B cell (primary cell): ENCODE data around the gene NOL4L. TPM values are rescaled to one million over a fixed set of nuclear protein-coding genes. Genes with fewer than 3 reads are reported as not detected.

Source experiments
- ATAC-seq: fragments of 200-7000 bp; cut with Tn5 transposase; one replicate; pipeline ENCODE4 v1.10.0; 2021; ENCODE audit warnings: low read depth, mild to moderate bottlenecking, moderate number of reproducible peaks, moderate library complexity
- CTCF ChIA-PET: fragments of 350-600 bp; sonication (Branson Sonifier 250); formaldehyde crosslinking; loops from one replicate; lab custom pipeline; 2021; ENCODE audit warnings: antibody characterized with exemption, inconsistent platforms; lab: Charles Lee
- POLR2A ChIA-PET: fragments of 350-600 bp; sonication (Branson Sonifier 250); formaldehyde crosslinking; loops from one replicate; lab custom pipeline; 2021; ENCODE audit warnings: antibody characterized with exemption; lab: Charles Lee
- DNase-seq: peaks from one replicate; pipeline ENCODE4 v3.0.0; 2013
- H2AFZ ChIP-seq: 2 replicates; pipeline ENCODE4 v1.6.1; 2012; ENCODE audit warnings: mild to moderate bottlenecking, low read depth, low read length; ENCODE audit not compliant: insufficient read depth, poor library complexity, severe bottlenecking
- H3K27ac ChIP-seq, 2 donors: 1 replicate in 1 of 2; 2 replicates in 1 of 2; pipeline ENCODE4 v1.5.1; 2012 to 2013; ENCODE audit warnings: low read length in 2 of 2, mild to moderate bottlenecking in 2 of 2, moderate library complexity in 1 of 2
- H3K27me3 ChIP-seq, 4 experiments: fragments of 200-600 bp in 1 of 4; sonication (generic) in 1 of 4; replicated peaks in 1 of 4; 1 replicate in 2 of 4; 2 replicates in 2 of 4; pipeline versions ENCODE4 v1.6.1 to v1.7.0; 2013 to 2016; ENCODE audit warnings: low read length in 3 of 4, mild to moderate bottlenecking in 2 of 4, mixed read lengths in 1 of 4, moderate library complexity in 1 of 4; ENCODE audit not compliant: insufficient read depth in 4 of 4, control insufficient read depth in 3 of 4; ENCODE audit errors: control extremely low read depth in 1 of 4
- H3K36me3 ChIP-seq, 2 experiments: replicated peaks in 1 of 2; 1 replicate in 1 of 2; 2 replicates in 1 of 2; pipeline versions ENCODE4 v1.6.1 to v1.7.1; 2013; ENCODE audit warnings: low read length in 1 of 2; ENCODE audit not compliant: insufficient read depth in 2 of 2, control insufficient read depth in 1 of 2; ENCODE audit errors: control extremely low read depth in 1 of 2, extremely low read depth in 1 of 2
- H3K4me1 ChIP-seq, 2 donors: fragments of 200-600 bp in 1 of 2; sonication (generic) in 1 of 2; 1 replicate in 1 of 2; 2 replicates in 1 of 2; pipeline versions ENCODE4 v1.5.1 to v1.6.1; 2013 to 2017; ENCODE audit warnings: low read length in 2 of 2; ENCODE audit not compliant: control insufficient read depth in 2 of 2, insufficient read depth in 2 of 2
- H3K4me2 ChIP-seq: replicated peaks from 2 replicates; pipeline ENCODE3; 2012; ENCODE audit warnings: mild to moderate bottlenecking, low read depth, low read length; ENCODE audit not compliant: poor library complexity, severe bottlenecking
- H3K4me3 ChIP-seq, 5 experiments: fragments of 200-600 bp in 1 of 5; sonication (generic) in 1 of 5; 1 replicate in 3 of 5; 2 replicates in 2 of 5; pipeline versions ENCODE4 v1.5.1 to v1.7.0; 2011 to 2016; ENCODE audit warnings: low read length in 4 of 5, mild to moderate bottlenecking in 4 of 5, low read depth in 2 of 5, control low read depth in 1 of 5, moderate library complexity in 1 of 5; ENCODE audit not compliant: insufficient read depth in 1 of 5; ENCODE audit errors: control extremely low read depth in 1 of 5, extremely low read depth in 1 of 5
- H3K79me2 ChIP-seq: fragments of 200-600 bp; sonication (generic); one replicate; pipeline ENCODE4 v1.6.0; 2016; ENCODE audit warnings: low read length; ENCODE audit not compliant: control insufficient read depth, insufficient read depth
- H3K9ac ChIP-seq: fragments of 200-600 bp; sonication (generic); 2 replicates; pipeline ENCODE4 v1.6.1; 2017; ENCODE audit warnings: mild to moderate bottlenecking, low read length, moderate library complexity
- H3K9me3 ChIP-seq, 3 donors: one replicate each; pipeline versions ENCODE4 v1.6.1 to v1.7.1; 2013; ENCODE audit warnings: low read length in 2 of 3; ENCODE audit not compliant: control insufficient read depth in 2 of 3, insufficient read depth in 1 of 3; ENCODE audit errors: control extremely low read depth in 1 of 3
- H4K20me1 ChIP-seq: 2 replicates; pipeline ENCODE4 v1.6.0; 2012; ENCODE audit warnings: mild to moderate bottlenecking, low read length; ENCODE audit not compliant: insufficient read depth, control insufficient read depth, poor library complexity, severe bottlenecking
- H3K27ac Mint-ChIP-seq: one replicate; pipeline ENCODE4 v1.8.0; 2021; ENCODE audit warnings: mixed read lengths
- H3K27me3 Mint-ChIP-seq: one replicate; pipeline ENCODE4 v1.8.0; 2021; ENCODE audit warnings: mixed read lengths
- H3K4me1 Mint-ChIP-seq: one replicate; pipeline ENCODE4 v1.8.0; 2021; ENCODE audit warnings: mixed read lengths
- H3K4me3 Mint-ChIP-seq: one replicate; pipeline ENCODE4 v1.8.0; 2021; ENCODE audit warnings: mixed read lengths
- H3K9me3 Mint-ChIP-seq: one replicate; pipeline ENCODE4 v1.8.0; 2022; ENCODE audit warnings: mixed read lengths; ENCODE audit not compliant: insufficient read depth
- EZH2 ChIP-seq: IDR thresholded peaks from 2 replicates; pipeline ENCODE4 v1.6.1; 2012; ENCODE audit warnings: borderline replicate concordance, low read depth, mild to moderate bottlenecking, moderate library complexity, low read length; ENCODE audit not compliant: insufficient read depth, poor library complexity, severe bottlenecking
- WGBS: methylation state at CpG from one replicate; pipeline ENCODE4 v1.1.5; 2013; ENCODE audit warnings: missing lambda C conversion rate; ENCODE audit not compliant: insufficient coverage; 5-methylcytosine and 5-hydroxymethylcytosine counted together
- intact Hi-C: fragments of 100-400 bp; cut with micrococcal nuclease; formaldehyde crosslinking; loops from one replicate; pipeline ENCODE4 v1.10.0; 2022
- polyA plus RNA-seq: library from polyadenylated mRNA; depleted of rRNA; stranded (reverse); fragments of >200 nt; gene quantifications from 2 replicates; pipeline ENCODE4 v1.2.3, GENCODE V29; 2012
- total RNA-seq, 2 donors: library from RNA; stranded (reverse); fragments of 120-200 nt in 1 of 2; gene quantifications; 1 replicate in 1 of 2; 2 replicates in 1 of 2; pipeline versions ENCODE4 v1.2.3 to v1.2.4, GENCODE V29; 2013 to 2022
- TF ChIP-seq, protein P1 (sequence below): fragments of 200-600 bp; IDR thresholded peaks from one replicate; pipeline ENCODE4 v1.8.0; 2022; ENCODE audit warnings: antibody characterized with exemption, mild to moderate bottlenecking

The NOL4L gene
- total and polyA plus RNA-seq, 2 donors (not counting 1 experiment from before 2014, with no cell fraction given): 6.5 to 7.9 TPM

DNA sequence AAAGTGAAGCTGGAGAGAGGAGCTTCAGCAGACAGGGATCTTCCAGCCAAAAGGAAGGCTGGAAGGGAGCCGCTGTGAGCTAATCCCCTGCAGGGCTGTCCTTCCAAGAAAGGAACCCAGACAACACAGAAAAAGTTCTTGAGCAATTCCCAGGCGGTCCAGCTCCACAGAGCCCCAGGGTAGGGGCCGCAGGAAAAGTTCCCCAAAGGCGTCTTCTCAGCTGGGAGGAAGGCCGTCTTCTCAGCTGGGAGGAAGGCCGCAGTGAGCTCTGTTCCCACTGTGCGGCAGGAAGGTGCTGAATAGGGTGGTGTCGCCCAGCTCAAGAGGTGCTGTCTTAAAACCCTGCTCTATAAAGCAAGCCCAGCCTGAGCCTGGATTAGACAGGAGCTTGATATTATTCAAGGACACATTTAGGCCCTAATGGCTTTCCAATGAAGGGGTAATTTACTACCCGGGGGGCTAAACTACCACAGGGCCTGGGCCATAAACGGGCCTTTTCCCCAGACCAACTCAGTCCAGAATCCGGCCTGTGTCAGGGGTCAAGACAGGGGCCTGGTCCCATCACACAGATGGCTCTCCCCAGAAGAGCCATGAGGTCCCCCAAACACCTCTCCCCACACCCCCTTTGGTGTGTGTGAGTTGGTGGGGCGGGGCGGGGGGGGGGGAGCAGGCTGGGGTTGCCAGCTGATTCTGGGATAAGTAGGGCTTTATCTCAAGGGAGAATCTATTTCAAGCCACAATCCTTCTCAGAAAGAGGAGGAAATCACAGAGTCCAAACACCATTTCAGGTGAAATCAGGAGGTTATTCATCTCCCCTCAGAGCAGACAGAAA lies 103.6 kb downstream of the NOL4L start:
- Histone ChIP-seq H3K9ac (peak overlapping the region; percentile 67), H3K9me3 (peaks cover 0 to 3% (median 0%) of the 10 kb centered on the region in 3 donors), H3K4me2 (peak overlapping the region; percentile 96), H3K36me3 (no peaks in the 10 kb centered on the region), H3K27me3 (peaks cover 0 to 10% (median 2%) of the 10 kb centered on the region in 4 experiments), H4K20me1 (no peaks in the 10 kb centered on the region), H3K4me1 (peaks cover 14 to 28% of the 10 kb centered on the region in 2 donors), H3K4me3 (no peak overlapping the region), H3K79me2 (peaks cover 5% of the 10 kb centered on the region), H3K27ac (no peak overlapping the region), H2AFZ (no peak overlapping the region)
- Mint-ChIP-seq H3K9me3 (no peaks in the 10 kb centered on the region), H3K4me1 (peaks cover 16% of the 10 kb centered on the region), H3K27ac (no peak overlapping the region), H3K4me3 (peak overlapping the region; percentile 84), H3K27me3 (peaks cover 5% of the 10 kb centered on the region)
- ChIA-PET POLR2A (interaction anchor here (0.6 to 0.8 kb wide), 2 partner anchors 205 to 231 kb away, joined by 4 to 6 read pairs; no protein-coding TSS in a partner anchor), CTCF (interaction anchor here (0.6 kb wide), 1 partner anchor 10 kb away, joined by 3 read pairs; no protein-coding TSS in a partner anchor)
- intact Hi-C loops: loop anchor here (10.0 kb wide), 1 partner anchor 283 kb away; the partner anchor contains the start of gene DNMT3B
- DNase-seq: no peak
- no peak for ATAC-seq
- WGBS: 64% methylated on average over 8 of the region's 13 CpGs
- TF ChIP-seq, protein P1, sequence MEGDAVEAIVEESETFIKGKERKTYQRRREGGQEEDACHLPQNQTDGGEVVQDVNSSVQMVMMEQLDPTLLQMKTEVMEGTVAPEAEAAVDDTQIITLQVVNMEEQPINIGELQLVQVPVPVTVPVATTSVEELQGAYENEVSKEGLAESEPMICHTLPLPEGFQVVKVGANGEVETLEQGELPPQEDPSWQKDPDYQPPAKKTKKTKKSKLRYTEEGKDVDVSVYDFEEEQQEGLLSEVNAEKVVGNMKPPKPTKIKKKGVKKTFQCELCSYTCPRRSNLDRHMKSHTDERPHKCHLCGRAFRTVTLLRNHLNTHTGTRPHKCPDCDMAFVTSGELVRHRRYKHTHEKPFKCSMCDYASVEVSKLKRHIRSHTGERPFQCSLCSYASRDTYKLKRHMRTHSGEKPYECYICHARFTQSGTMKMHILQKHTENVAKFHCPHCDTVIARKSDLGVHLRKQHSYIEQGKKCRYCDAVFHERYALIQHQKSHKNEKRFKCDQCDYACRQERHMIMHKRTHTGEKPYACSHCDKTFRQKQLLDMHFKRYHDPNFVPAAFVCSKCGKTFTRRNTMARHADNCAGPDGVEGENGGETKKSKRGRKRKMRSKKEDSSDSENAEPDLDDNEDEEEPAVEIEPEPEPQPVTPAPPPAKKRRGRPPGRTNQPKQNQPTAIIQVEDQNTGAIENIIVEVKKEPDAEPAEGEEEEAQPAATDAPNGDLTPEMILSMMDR: no peak
- no peak for TF ChIP-seq EZH2
